Hepatocyte (in vitro differentiated cells): ENCODE results near the gene RASGRF2. TPM values are rescaled to one million over a fixed set of nuclear protein-coding genes. Genes with fewer than 3 reads are reported as not detected.
"Not testable (repeated sequence)": the region's sequence is repeated elsewhere in the genome, so short reads cannot be mapped to it uniquely, and the experiment has no call there.

Experiments used
- DNase-seq: peaks from one replicate; pipeline ENCODE4 v3.0.0-alpha.2; 2016; ENCODE audit warnings: low spot score
- H2AFZ ChIP-seq: fragments of 200-600 bp; sonication (generic); 2 replicates; pipeline ENCODE4 v1.6.0; 2016; ENCODE audit warnings: antibody characterized with exemption, mild to moderate bottlenecking
- H3K27ac ChIP-seq: fragments of 200-600 bp; sonication (generic); 2 replicates; pipeline ENCODE4 v1.5.1; 2016; ENCODE audit warnings: mild to moderate bottlenecking
- H3K27me3 ChIP-seq: fragments of 200-600 bp; sonication (generic); 2 replicates; pipeline ENCODE4 v1.6.1; 2016
- H3K36me3 ChIP-seq: fragments of 200-600 bp; sonication (generic); replicated peaks from 2 replicates; pipeline ENCODE4 v1.5.1; 2016; ENCODE audit warnings: low read depth; ENCODE audit not compliant: insufficient read depth
- H3K4me1 ChIP-seq: fragments of 200-600 bp; sonication (generic); 2 replicates; pipeline ENCODE4 v1.5.1; 2016; ENCODE audit warnings: mild to moderate bottlenecking, moderate library complexity; ENCODE audit not compliant: insufficient read depth
- H3K4me2 ChIP-seq: fragments of 200-600 bp; sonication (generic); 2 replicates; pipeline ENCODE4 v1.6.0; 2016
- H3K4me3 ChIP-seq: fragments of 200-600 bp; sonication (generic); 2 replicates; pipeline ENCODE4 v1.5.1; 2016; ENCODE audit warnings: mild to moderate bottlenecking
- H3K79me2 ChIP-seq: fragments of 200-600 bp; sonication (generic); 2 replicates; pipeline ENCODE4 v1.6.0; 2017; ENCODE audit warnings: mild to moderate bottlenecking
- H3K9me2 ChIP-seq: fragments of 200-600 bp; sonication (generic); replicated peaks from 2 replicates; pipeline ENCODE4 v1.6.0; 2017; ENCODE audit warnings: mild to moderate bottlenecking; ENCODE audit not compliant: insufficient read depth
- H3K9me3 ChIP-seq: fragments of 200-600 bp; sonication (generic); 2 replicates; pipeline ENCODE4 v1.5.1; 2016; ENCODE audit warnings: low read depth, mild to moderate bottlenecking
- H4K20me1 ChIP-seq: fragments of 200-600 bp; sonication (generic); 2 replicates; pipeline ENCODE4 v1.6.0; 2016; ENCODE audit warnings: mild to moderate bottlenecking; ENCODE audit not compliant: insufficient read depth, poor library complexity, severe bottlenecking
- EZH2 ChIP-seq: fragments of 200-600 bp; sonication (generic); IDR thresholded peaks from 2 replicates; pipeline ENCODE4 v1.6.1; 2016; ENCODE audit warnings: antibody characterized with exemption, mild to moderate bottlenecking, borderline replicate concordance
- EZH2phosphoT487 ChIP-seq: fragments of 200-600 bp; sonication (generic); IDR thresholded peaks from one replicate; pipeline ENCODE4 v1.6.1; 2018; ENCODE audit warnings: antibody characterized with exemption, mild to moderate bottlenecking, low read depth, moderate library complexity; ENCODE audit not compliant: unreplicated experiment, severe bottlenecking
- WGBS: methylation state at CpG from one replicate; pipeline ENCODE4 v1.1.6; 2016; ENCODE audit warnings: low lambda C conversion rate; ENCODE audit errors: missing lambda C conversion rate; 5-methylcytosine and 5-hydroxymethylcytosine counted together
- polyA plus RNA-seq: library from polyadenylated mRNA; unstranded; fragments of >200 nt; fragmentation: Nextera tagmentation; extraction: Ambion mirVana; gene quantifications from 2 replicates; pipeline ENCODE4 v1.2.1, GENCODE V29; 2016
- small RNA-seq: library from RNA; depleted of rRNA; stranded (forward); fragments of <200 nt; gene quantifications from one replicate; pipeline ENCODE3, GENCODE V24; 2014
- total RNA-seq: library from RNA; depleted of rRNA; stranded (reverse); fragments of >200 nt; gene quantifications from 2 replicates; pipeline ENCODE4 v1.2.3, GENCODE V29; 2014
- TF ChIP-seq, protein P1 (sequence below): fragments of 200-600 bp; sonication (generic); IDR thresholded peaks from 2 replicates; pipeline ENCODE4 v1.5.1; 2016; ENCODE audit warnings: antibody characterized with exemption, mild to moderate bottlenecking; ENCODE audit not compliant: poor library complexity

Gene RASGRF2
- total and polyA plus RNA-seq, 2 experiments from 2014 or later: 2.0 to 3.3 TPM

DNA sequence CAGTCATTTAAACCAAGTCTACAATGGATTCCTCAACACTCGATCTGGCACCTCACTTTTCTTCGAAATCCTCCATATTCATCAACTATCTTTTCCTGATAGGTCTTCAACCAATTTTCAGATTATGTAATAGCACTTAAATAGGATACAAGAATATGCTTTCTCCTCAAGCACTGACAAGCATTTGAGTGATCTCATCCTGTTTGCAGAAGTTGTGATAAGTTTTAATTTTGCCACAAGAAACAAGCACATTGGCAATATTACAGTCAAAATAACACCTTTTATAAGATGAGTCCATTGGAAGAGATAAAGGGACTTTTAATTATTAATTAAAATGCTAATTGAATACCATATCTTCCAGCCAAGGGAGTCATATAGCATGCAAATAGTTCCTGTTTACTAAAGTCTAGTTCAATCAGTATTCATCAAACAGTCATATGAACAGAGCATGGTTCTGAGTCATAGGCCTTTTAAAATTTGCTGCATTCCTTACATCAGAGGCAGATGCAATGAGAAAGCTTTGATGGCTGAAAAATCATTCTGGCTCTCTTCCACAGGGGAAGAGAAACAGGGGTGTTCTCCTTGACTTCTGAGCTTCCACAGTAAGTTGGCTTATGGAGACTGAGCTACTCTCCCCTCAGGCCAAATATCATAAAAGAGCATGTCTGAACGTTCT is 308.5 kb downstream of the RASGRF2 start:
- peaks cover 51% of the 10 kb centered on the region for H3K79me2 ChIP-seq
- DNase-seq: peak; percentile 43
- H3K36me3 ChIP-seq: no peaks in the 10 kb centered on the region
- no peaks in the 10 kb centered on the region for H4K20me1 ChIP-seq
- H3K4me3 ChIP-seq: no peak overlapping the region
- no peaks in the 10 kb centered on the region for H3K9me3 ChIP-seq
- peak overlapping the region; percentile 74 for H3K27ac ChIP-seq
- H3K4me2 ChIP-seq: no peak overlapping the region
- no peaks in the 10 kb centered on the region for H3K9me2 ChIP-seq
- WGBS: 79% methylated on average over 3 of the region's 3 CpGs
- H3K27me3 ChIP-seq: no peaks in the 10 kb centered on the region
- TF ChIP-seq EZH2phosphoT487 (no peak), EZH2 (no peak)
- TF ChIP-seq, protein P1, sequence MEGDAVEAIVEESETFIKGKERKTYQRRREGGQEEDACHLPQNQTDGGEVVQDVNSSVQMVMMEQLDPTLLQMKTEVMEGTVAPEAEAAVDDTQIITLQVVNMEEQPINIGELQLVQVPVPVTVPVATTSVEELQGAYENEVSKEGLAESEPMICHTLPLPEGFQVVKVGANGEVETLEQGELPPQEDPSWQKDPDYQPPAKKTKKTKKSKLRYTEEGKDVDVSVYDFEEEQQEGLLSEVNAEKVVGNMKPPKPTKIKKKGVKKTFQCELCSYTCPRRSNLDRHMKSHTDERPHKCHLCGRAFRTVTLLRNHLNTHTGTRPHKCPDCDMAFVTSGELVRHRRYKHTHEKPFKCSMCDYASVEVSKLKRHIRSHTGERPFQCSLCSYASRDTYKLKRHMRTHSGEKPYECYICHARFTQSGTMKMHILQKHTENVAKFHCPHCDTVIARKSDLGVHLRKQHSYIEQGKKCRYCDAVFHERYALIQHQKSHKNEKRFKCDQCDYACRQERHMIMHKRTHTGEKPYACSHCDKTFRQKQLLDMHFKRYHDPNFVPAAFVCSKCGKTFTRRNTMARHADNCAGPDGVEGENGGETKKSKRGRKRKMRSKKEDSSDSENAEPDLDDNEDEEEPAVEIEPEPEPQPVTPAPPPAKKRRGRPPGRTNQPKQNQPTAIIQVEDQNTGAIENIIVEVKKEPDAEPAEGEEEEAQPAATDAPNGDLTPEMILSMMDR: no peak
- no peak overlapping the region for H2AFZ ChIP-seq
- no peaks in the 10 kb centered on the region for H3K4me1 ChIP-seq

DNA sequence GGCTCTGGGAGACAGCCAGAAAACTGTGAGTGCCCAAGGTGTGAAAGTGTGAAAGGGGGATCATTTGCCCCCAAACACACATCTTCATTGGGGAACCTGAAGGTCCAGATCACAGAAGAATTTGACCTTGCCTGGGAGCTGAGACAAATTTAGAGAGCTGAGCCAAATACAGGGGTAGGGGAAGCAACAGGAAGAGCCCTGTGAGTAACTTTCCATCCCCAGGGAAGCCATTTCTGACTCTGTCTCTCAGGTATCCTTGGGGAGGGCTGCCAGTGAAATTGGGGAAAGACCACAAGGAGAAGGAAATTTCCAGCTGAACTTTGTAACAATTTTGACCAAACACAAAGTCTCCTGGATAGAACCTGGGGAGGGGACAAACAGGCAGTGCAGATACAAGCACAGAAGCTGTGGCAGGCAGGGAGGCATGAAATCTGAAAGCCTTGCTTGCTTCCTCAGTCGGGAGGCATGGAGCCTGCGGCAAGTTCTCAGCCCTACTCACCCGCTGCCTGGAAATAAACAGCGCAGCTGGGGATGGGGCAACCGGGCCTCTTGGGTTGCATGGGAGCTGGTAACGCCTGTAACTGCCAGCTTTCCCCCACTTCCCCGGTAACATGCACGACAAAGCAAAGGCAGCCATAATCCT is 309.7 kb downstream of the RASGRF2 start:
- peak overlapping the region; percentile 74 for H3K27ac ChIP-seq
- WGBS: 87% methylated on average over 7 of the region's 8 CpGs
- no peaks in the 10 kb centered on the region for H3K9me3 ChIP-seq
- no peaks in the 10 kb centered on the region for H4K20me1 ChIP-seq
- no peaks in the 10 kb centered on the region for H3K36me3 ChIP-seq
- no peak overlapping the region for H3K4me2 ChIP-seq
- H3K9me2 ChIP-seq: no peaks in the 10 kb centered on the region
- no peaks in the 10 kb centered on the region for H3K27me3 ChIP-seq
- H3K79me2 ChIP-seq: peaks cover 63% of the 10 kb centered on the region
- no peaks in the 10 kb centered on the region for H3K4me1 ChIP-seq
- H2AFZ ChIP-seq: no peak overlapping the region
- TF ChIP-seq, protein P1: no peak
- TF ChIP-seq EZH2: no peak
- no peak for TF ChIP-seq EZH2phosphoT487
- no peak overlapping the region for H3K4me3 ChIP-seq
- DNase-seq: no peak

DNA sequence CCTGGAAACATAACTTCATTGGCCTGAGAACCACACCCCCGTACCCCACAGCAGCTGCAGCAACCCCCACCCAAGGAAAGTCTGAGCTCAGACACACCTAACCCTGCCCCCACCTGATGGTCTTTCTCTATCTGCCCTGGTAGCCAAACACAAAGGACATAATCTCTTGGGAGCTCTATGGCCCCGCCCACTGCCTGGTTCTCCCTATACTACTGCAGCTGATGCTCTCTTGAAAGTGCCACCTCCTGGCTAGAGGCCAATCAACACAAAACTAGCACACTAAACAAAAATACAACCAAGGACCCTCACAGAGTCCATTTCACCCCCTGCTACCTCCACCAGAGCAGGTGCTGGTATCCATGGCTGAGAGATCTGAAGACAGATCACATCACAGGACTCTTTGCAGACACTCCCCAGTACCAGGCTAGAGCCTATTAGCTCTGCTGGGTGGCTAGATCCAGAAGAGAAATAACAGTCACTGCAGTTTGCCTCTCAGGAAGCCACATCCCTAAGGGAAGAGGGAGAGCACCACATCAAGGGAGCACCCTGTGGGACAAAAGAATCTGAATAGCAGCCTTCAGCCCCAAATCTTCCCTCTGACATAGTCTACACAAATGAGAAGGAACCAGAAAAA is 310.3 kb downstream of the RASGRF2 start:
- H3K27me3 ChIP-seq, H3K36me3 ChIP-seq, H3K9me2 ChIP-seq, H3K4me3 ChIP-seq, H2AFZ ChIP-seq, H3K4me1 ChIP-seq, DNase-seq, H3K27ac ChIP-seq, H3K9me3 ChIP-seq, H3K4me2 ChIP-seq, H4K20me1 ChIP-seq: not testable (repeated sequence)
- 90% methylated on average over 2 of the region's 2 CpGs for WGBS
- peaks cover 69% of the 10 kb centered on the region for H3K79me2 ChIP-seq

Small RNAs within 50 kb of the gene (small RNA-seq; reads per million reads assigned to genes)
- not detected for gene AC026436.1
